Chondrocyte (in vitro differentiated cells): ENCODE data around the gene SYNGR3. TPM values are rescaled to one million over a fixed set of nuclear protein-coding genes. Genes with fewer than 3 reads are reported as not detected.

Experiments
- DNase-seq: peaks from one replicate; pipeline ENCODE4 v3.0.0; 2021; ENCODE audit warnings: mixed read lengths, low spot score
- H3K27ac Mint-ChIP-seq: one replicate; pipeline ENCODE4 v1.8.0; 2021; ENCODE audit warnings: mild to moderate bottlenecking, moderate library complexity, mixed read lengths; ENCODE audit not compliant: unreplicated experiment
- H3K27me3 Mint-ChIP-seq: 2 replicates; pipeline ENCODE4 v1.8.0; 2021; ENCODE audit warnings: low read depth, mixed read lengths
- H3K36me3 Mint-ChIP-seq: 2 replicates; pipeline ENCODE4 v1.8.0; 2021; ENCODE audit warnings: low read depth, mixed read lengths
- H3K4me1 Mint-ChIP-seq: 2 replicates; pipeline ENCODE4 v1.8.0; 2021; ENCODE audit warnings: low read depth, mild to moderate bottlenecking, mixed read lengths
- H3K4me3 Mint-ChIP-seq: one replicate; pipeline ENCODE4 v1.8.0; 2021; ENCODE audit warnings: mild to moderate bottlenecking, moderate library complexity, mixed read lengths; ENCODE audit not compliant: unreplicated experiment
- H3K9me3 Mint-ChIP-seq: 2 replicates; pipeline ENCODE4 v1.8.0; 2021; ENCODE audit warnings: low read depth, mixed read lengths
- CTCF ChIP-seq: fragments of 200-600 bp; sonication (generic); IDR thresholded peaks from 2 replicates; pipeline ENCODE4 v1.5.0; 2021; ENCODE audit warnings: antibody characterized with exemption, mild to moderate bottlenecking, moderate library complexity
- total RNA-seq: library from RNA; stranded (reverse); gene quantifications from 3 replicates; pipeline ENCODE4 v1.2.1, GENCODE V29; 2021

The SYNGR3 gene
- total RNA-seq, 1 donor from 2014 or later: 0.67 TPM

GRCh38 chr16:2001456-2002355 lies 11.9 kb downstream of the SYNGR3 start:
- Mint-ChIP-seq H3K4me1 (peaks cover 21% of the 10 kb centered on the region), H3K27ac (no peak overlapping the region), H3K36me3 (peaks cover 11% of the 10 kb centered on the region), H3K4me3 (no peak overlapping the region), H3K9me3 (no peaks in the 10 kb centered on the region), H3K27me3 (no peaks in the 10 kb centered on the region)
- TF ChIP-seq CTCF: no peak
- no peak for DNase-seq

- DNase-seq: no peak
- Mint-ChIP-seq H3K4me1 (peaks cover 30% of the 10 kb centered on the region), H3K9me3 (no peaks in the 10 kb centered on the region), H3K27ac (no peak overlapping the region), H3K4me3 (no peak overlapping the region), H3K36me3 (peaks cover 8% of the 10 kb centered on the region), H3K27me3 (no peaks in the 10 kb centered on the region)
- TF ChIP-seq CTCF: no peak
These were observed 12.8 kb downstream of the SYNGR3 start for GRCh38 chr16:2002406-2003230.

GRCh38 chr16:2003231-2003826 lies 13.6 kb downstream of the SYNGR3 start:
- TF ChIP-seq CTCF: no peak
- no peak for DNase-seq
- Mint-ChIP-seq H3K36me3 (peaks cover 7% of the 10 kb centered on the region), H3K4me3 (no peak overlapping the region), H3K27ac (no peak overlapping the region), H3K9me3 (no peaks in the 10 kb centered on the region), H3K27me3 (no peaks in the 10 kb centered on the region), H3K4me1 (peaks cover 35% of the 10 kb centered on the region)

- Mint-ChIP-seq H3K36me3 (peaks cover 6% of the 10 kb centered on the region), H3K27ac (peak overlapping the region; percentile 49), H3K4me3 (no peak overlapping the region), H3K27me3 (no peaks in the 10 kb centered on the region), H3K9me3 (no peaks in the 10 kb centered on the region), H3K4me1 (peaks cover 40% of the 10 kb centered on the region)
- no peak for DNase-seq
- TF ChIP-seq CTCF: peak; percentile 95
These were observed 14.3 kb downstream of the SYNGR3 start for GRCh38 chr16:2003827-2004641.
